Left lung (tissue), 10 donors: Measurements from ENCODE around the gene SRI. TPM values are rescaled to one million over a fixed set of nuclear protein-coding genes. Genes with fewer than 3 reads are reported as not detected.

Experiments
- ATAC-seq: fragments of 200-7000 bp; cut with Tn5 transposase; one replicate; pipeline ENCODE4 v1.9.1; 2020; ENCODE audit warnings: moderate library complexity
- DNase-seq, 4 donors: peaks; one replicate each; pipeline ENCODE4 v3.0.0-alpha.2; 2013 to 2020
- H3K27ac ChIP-seq, 2 donors: fragments of 200-600 bp; sonication (generic) in 1 of 2; one replicate each; pipeline versions ENCODE4 v1.5.0 to v1.8.0; 2020 to 2021
- H3K27me3 ChIP-seq, 2 donors: fragments of 200-600 bp; sonication (generic) in 1 of 2; one replicate each; pipeline versions ENCODE4 v1.5.0 to v1.8.0; 2020 to 2021
- H3K36me3 ChIP-seq, 2 donors: fragments of 200-600 bp; sonication (generic) in 1 of 2; one replicate each; pipeline versions ENCODE4 v1.5.0 to v1.8.0; 2020 to 2021
- H3K4me1 ChIP-seq, 2 donors: fragments of 200-600 bp; one replicate each; pipeline ENCODE4 v1.8.0; 2021
- H3K4me3 ChIP-seq, 2 donors: fragments of 200-600 bp; sonication (generic) in 1 of 2; one replicate each; pipeline versions ENCODE4 v1.5.0 to v1.8.0; 2020 to 2021; ENCODE audit warnings: mild to moderate bottlenecking in 1 of 2
- H3K9me3 ChIP-seq, 2 donors: fragments of 200-600 bp; sonication (generic) in 1 of 2; one replicate each; pipeline versions ENCODE4 v1.5.0 to v1.8.0; 2020 to 2021
- CTCF ChIP-seq, 2 donors: fragments of 200-600 bp; sonication (generic) in 1 of 2; IDR thresholded peaks; one replicate each; pipeline versions ENCODE4 v1.5.0 to v1.8.0; 2021; ENCODE audit warnings: antibody characterized with exemption in 2 of 2
- intact Hi-C, 2 donors: fragments of 100-400 bp; cut with DNase I; formaldehyde crosslinking; loops; one replicate each; pipeline versions ENCODE4 v1.11.2 to v1.14.2; 2022
- polyA plus RNA-seq, 6 donors: library from polyadenylated mRNA; unstranded; fragments of 120-200 nt; gene quantifications; one replicate each; pipeline ENCODE4 v1.2.1, GENCODE V29; 2013; ENCODE audit not compliant: insufficient read length in 6 of 6
- total RNA-seq, 2 donors: library from RNA; stranded (reverse); fragmentation: NEBNext Ultra II Directional; extraction: Animal tissue kit (Norgen Biotek cat#: 25700); gene quantifications; one replicate each; pipeline ENCODE4 v1.2.1, GENCODE V29; 2021
- donor health status: DM: no; HTN: yes; CAD: no.
- donor health status: DM: no; HTN: no; CAD: no.

Gene SRI
- total and polyA plus RNA-seq, 8 donors: 121 to 189 (median 163) TPM

GRCh38 chr7:88156356-88156755 is 63.5 kb downstream of the SRI start:
- Histone ChIP-seq H3K4me3 (no peak overlapping the region), H3K27ac (no peak overlapping the region), H3K27me3 (no peaks in the 10 kb centered on the region), H3K9me3 (peaks cover 0 to 18% of the 10 kb centered on the region in 2 donors), H3K36me3 (no peaks in the 10 kb centered on the region), H3K4me1 (no peaks in the 10 kb centered on the region)
- DNase-seq (no peak), ATAC-seq (no peak)
- TF ChIP-seq CTCF (IDR thresholded peaks at IDR 0.05): no peak
- intact Hi-C loops: no loop called here

DNA sequence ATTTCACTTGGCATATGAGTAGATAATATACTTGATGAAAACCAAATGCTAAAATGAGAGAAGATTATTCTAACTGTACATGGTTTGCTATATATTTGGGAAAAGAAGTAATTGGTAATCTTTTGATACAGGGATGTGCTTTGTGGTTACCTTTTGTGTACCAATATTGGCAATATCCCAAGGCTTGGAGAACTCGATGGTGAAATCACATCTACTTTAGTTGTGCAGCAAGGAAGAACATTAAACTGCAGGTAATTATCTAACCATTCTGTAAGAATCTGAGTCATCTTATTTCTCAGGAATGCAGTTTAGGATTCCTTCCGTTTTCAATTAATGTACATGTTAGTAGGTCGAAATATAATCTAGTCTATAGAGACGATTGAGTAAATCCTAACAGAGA is 64.1 kb downstream of the SRI start:
- Histone ChIP-seq H3K4me1 (no peaks in the 10 kb centered on the region), H3K27me3 (no peaks in the 10 kb centered on the region), H3K27ac (no peak overlapping the region), H3K36me3 (no peaks in the 10 kb centered on the region), H3K9me3 (peaks cover 0 to 18% of the 10 kb centered on the region in 2 donors), H3K4me3 (no peak overlapping the region)
- no peak for ATAC-seq
- no peak for DNase-seq
- no peak for TF ChIP-seq CTCF (IDR thresholded peaks at IDR 0.05)
- intact Hi-C loops: no loop called here

Other genes with a start within 250 kb of the SRI start
- 100 to 1,000 TPM in 1 of 2 donors, 10 to 100 TPM in 1; 93.0 to 149 TPM for gene STEAP4, start 86.9 kb upstream of the SRI start, total RNA-seq
- 10 to 100 TPM in 3 of 6 donors, 1 to 10 TPM in 3; 3.3 to 20.3 (median 10.2) TPM for gene STEAP4, start 86.9 kb upstream of the SRI start, polyA plus RNA-seq